NCI-H226 (cell line): ENCODE results near the gene GHRHR.

Source experiments
- DNase-seq: peaks from one replicate; pipeline ENCODE4 v3.0.0-alpha.2; 2015

Gene GHRHR

GRCh38 chr7:30986331-30986730, 22.6 kb downstream of the GHRHR start:
- DNase-seq, result no peak

DNA sequence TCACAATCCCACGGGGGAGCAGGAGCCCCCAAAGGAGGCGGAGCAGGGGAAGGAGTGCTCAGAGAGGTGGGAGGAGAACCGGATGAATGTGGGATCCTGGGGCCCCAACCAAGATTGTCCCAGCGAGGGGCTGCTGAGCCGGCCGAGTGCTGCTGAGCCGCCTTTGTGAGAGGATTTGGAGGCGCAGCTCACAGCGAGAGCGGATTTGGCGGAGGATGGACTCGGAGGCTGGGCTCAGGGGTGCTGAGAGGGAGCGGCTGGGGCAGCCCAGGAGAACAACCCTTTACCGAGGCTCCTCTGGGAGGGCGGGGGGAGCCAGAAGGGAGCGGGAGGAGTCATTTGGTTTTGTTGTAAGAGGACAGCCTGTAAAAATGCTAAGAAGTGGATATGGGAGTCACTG, 23.0 kb downstream of the GHRHR start:
- DNase-seq, result no peak

DNA sequence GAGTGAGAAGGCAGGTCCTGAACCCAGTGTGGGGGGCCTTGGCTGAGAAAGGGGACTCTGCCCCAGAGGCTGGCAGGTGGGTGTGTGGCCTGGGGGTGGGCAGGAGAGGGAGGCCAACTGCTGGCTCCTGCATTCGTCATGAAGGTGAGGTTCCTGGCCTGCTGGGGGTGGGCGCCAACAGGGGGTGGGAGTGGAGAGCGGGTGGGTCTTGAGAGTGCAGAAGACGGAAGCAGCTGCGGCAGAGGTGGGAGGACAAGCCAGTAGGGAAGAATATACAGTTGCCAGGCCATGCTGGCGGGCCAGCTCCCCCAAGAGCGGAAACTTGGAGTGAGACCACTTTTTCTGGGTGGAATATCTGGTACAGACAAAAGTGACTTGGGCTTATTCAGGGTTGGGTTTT, 23.4 kb downstream of the GHRHR start:
- DNase-seq, result no peak

DNA sequence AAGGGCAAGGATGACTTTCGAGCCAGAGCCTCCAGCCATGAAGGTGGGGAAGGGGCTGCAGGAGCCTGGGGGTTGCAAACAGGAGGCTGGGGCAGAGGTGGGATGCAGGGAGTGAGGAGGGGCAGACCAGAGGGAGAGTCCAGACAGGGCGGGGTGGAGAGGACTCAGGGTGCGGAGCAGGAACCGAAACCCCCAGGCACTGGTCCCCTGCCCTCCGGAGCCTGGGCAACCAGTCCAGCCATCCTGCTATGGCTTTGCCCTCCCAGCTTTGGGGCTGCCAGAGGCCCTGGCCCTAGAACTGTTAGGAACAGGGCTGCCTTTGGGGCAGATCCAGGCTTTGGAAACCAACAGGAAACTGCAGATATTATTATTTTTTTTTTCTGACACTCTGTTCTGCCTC, 24.2 kb downstream of the GHRHR start:
- no peak for DNase-seq

DNA sequence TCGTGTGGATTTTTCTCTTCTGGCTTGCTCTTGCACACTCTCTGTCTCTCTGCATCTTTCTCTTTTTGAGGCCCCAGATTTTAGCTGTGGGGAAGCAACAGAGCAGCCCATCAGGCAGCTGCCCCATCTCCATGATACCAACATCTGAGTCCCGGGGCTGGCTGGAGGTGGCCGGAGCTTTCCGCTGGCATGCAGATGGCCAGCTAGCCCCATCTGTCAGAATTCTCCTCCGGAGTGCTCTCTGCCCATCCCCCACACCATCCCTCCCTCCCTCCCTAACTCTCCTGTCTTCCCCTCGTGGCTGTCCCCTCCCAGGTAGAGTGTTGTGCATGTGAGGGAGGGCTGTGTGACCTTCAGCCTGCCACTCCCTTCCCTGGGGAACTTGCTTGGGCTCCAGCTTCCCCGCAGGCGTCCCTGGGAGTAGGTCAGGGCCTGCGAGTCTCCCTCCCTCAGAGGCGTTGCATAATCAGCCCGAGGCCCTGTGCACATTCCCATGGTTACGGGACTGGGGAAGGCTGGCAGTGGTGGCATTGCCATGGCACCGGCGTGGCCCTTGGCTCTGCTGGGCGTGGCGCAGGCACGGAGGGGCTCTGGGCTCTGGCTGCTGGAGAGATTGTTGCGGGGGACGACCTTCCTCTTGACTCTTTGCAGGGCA, 24.7 kb downstream of the GHRHR start:
- DNase-seq, result no peak

DNA sequence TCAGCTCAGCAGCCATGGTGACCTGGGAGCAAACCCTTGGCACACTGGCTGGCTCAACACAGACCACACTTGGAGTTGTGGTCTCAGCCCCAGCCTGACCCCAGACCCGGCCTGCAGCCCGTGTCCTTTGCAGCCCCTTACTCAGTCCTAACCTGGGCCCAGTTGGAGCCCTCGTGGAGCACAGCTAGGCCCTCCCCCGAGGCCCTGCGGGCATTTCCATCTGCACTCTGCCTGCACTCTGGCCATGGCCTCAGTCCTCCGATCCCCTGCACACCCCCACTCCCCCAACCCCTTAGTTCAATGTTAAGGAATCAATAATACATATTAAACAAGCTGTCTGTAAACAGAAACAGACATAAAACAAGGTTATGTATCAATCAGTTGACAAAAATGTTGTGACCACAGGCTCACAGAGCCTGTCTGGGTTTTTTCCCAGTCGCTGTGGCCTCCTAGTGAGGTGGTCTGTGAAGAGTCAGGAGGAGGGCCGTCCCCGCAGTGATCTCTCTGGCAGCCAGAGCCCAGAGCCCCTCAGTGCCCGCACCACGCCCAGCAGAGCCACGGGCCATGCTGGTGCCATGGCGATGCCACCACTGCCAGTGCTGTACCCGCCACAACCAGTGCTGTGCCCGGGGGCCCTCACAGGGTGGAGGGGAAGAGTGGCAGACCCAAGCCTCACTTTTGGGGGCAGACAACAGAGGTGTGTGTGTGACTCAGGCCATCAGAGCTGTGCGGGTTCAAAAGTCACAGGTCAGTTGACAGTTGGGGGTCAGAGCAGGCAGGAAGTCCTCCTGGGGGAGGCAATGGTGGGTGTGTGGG, 25.5 kb downstream of the GHRHR start:
- DNase-seq, result no peak

DNA sequence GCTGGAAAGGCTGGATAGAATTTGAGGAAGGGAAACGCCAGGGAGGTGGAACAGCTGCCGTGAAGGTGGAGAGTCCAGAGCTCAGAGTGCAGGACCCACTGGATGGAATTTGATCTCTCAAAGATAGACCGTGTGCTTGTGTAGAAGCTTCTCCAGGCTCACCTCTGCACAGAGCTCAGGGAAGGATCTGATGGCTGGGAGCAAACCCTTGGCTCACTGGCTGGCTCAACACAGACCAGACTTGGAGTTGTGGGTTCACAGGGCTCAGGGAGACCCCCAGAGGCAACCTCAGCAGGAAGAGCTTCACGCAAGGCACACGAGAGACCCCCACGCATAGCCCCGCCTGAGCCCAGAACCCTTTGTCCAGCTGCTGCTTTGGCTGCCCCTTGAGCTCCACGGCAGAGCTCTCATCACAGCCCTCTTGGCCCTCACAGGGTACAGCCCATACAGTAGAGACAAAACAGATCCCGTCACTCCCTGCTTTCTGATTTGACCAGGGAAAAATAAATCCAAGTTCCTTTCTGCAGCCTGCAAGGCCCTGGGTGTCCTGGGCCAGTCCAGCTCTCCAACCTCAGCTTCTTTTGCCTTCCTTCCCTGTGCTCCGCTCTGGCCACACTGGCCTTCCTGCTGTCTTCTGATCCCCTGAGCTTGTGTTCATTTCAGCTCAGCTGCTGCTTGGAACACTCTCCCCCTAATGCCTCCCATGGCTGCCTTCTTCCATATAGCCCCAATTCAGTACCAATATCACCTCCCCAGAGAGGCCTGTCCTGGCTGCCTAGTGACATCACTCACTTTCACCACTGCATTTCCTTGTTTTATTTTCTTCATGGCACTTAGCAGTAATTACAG, 26.3 kb downstream of the GHRHR start:
- no peak for DNase-seq

DNA sequence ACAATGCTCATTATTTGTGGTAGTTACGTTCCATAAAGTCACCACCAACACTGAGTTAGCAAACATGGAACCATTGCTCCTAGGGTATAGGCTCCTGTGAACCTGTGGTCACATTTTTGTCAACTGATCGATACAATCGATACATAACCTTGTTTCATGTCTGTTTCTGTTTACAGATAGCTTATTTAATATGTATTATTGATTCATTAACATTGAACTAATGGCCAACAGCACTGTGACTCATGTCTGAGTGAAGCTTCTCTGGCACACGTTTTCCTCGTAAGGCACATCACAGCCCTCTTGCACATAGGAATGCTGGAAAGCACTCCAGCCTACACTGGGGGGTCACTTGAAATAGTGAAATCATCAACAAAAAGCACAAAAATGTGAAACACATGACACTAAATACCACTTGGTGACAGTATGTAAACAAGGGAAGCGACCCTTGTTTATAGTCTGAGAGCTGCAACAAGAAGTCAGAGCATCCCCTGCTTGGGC, 27.0 kb downstream of the GHRHR start:
- no peak for DNase-seq

GRCh38 chr7:30992414-30992813, 28.7 kb downstream of the GHRHR start:
- DNase-seq, result no peak

DNA sequence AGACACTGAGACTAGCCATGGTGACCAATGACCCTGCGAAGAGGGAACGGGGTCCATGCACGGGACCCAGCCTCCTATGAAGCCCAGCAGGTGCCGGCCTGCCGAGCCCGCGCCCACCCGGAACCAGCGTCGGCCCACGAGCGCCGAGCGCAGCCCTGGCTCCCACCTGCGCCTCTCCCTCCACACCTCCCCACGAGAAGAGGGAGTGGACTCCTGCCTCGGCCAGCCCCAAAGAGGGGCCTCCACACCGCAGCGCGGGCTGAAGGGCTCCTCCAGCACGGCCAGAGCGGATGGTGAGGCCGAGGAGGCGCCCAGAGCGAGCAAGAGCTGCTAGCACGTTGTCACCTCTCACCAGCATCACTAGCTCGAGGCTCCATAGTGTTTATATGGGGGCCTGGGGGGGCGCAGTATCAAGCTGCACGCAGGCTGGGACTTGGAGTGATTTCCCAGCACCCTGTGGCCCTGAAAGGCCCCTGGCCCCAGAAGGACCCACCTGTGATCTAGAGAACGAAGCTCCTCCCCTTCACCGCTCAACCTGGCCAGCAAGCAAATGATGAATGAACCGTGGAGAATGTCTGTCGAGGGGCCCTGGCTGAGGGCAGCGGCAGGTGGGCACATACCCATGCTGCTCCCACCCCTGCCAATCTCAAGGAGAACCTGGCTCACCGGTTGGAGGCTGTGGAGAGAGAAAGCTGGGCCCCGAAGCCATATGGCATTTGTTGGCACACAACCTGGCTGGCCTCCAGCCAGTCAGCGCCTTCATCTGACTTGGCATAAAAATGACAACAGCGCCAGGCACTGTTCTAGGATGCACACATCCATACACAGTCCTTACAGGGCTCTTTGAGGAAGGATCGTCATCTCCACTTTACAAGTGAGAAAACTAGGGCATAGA, 30.7 kb downstream of the GHRHR start:
- DNase-seq, result no peak

GRCh38 chr7:30995536-30995935, 31.8 kb downstream of the GHRHR start:
- no peak for DNase-seq

GRCh38 chr7:30996256-30996655, 32.5 kb downstream of the GHRHR start:
- no peak for DNase-seq

- no peak for DNase-seq
Measured at GRCh38 chr7:30996883-30997282, 33.1 kb downstream of the GHRHR start.

GRCh38 chr7:30997316-30997715, 33.6 kb downstream of the GHRHR start:
- DNase-seq, result no peak

DNA sequence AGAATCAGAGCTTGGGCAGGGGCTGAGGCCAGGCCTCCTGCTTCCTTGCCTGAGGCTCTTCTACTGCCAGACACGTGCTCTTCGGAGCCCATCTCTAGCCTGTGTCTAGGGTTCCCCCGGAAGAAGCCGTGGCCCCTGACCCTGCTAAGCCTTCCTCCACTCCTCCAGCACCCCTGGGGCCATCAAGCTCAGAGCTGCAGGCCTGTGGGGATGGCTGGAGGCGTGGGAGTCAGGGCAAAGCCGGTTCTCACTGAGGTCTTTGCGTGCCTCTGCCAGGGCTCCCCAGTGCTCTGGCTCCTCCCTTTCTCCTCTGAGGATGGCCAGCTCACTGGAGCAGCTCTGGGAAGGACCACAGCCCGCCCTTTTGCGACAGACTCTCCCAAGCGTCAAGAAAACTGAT, 34.4 kb downstream of the GHRHR start:
- no peak for DNase-seq

GRCh38 chr7:31000161-31000693, 36.5 kb downstream of the GHRHR start:
- no peak for DNase-seq

GRCh38 chr7:31000779-31001178, 37.0 kb downstream of the GHRHR start:
- no peak for DNase-seq

- DNase-seq, result no peak
Measured at GRCh38 chr7:31002256-31002655, 38.5 kb downstream of the GHRHR start.

DNA sequence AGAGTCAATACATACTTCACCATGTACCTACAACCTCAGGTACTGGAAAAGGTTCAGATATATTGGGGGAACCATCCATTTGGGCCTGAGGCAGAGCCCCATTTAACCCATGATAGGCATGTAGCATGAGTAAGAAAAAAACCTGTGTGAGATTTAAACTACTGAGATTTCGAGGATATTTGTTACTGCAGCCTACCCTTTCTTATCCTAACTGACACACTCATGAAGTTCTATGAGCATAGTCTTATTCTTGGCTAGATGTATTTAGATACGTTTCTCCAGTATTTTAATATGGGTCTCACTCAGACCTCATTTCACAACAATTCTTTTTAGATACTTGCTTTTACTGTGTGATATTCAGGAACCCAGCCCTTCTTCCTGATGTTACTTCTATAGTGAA, 39.3 kb downstream of the GHRHR start:
- DNase-seq, result no peak

- DNase-seq, result no peak
Measured at GRCh38 chr7:31003721-31004120, 40.0 kb downstream of the GHRHR start.

GRCh38 chr7:31004393-31004792, 40.6 kb downstream of the GHRHR start:
- DNase-seq, result no peak

GRCh38 chr7:31006857-31007256, 43.1 kb downstream of the GHRHR start:
- no peak for DNase-seq
